ENCODE data around the gene CRELD1. TPM values are rescaled to one million over a fixed set of nuclear protein-coding genes. Genes with fewer than 3 reads are reported as not detected.

The CRELD1 gene
- total and polyA plus RNA-seq, 9 of the 15 experiments (the other 6 are each of a cell fraction or from before 2014, with no cell fraction given), result 3.3 to 25.8 (median 16.5) TPM

DNA sequence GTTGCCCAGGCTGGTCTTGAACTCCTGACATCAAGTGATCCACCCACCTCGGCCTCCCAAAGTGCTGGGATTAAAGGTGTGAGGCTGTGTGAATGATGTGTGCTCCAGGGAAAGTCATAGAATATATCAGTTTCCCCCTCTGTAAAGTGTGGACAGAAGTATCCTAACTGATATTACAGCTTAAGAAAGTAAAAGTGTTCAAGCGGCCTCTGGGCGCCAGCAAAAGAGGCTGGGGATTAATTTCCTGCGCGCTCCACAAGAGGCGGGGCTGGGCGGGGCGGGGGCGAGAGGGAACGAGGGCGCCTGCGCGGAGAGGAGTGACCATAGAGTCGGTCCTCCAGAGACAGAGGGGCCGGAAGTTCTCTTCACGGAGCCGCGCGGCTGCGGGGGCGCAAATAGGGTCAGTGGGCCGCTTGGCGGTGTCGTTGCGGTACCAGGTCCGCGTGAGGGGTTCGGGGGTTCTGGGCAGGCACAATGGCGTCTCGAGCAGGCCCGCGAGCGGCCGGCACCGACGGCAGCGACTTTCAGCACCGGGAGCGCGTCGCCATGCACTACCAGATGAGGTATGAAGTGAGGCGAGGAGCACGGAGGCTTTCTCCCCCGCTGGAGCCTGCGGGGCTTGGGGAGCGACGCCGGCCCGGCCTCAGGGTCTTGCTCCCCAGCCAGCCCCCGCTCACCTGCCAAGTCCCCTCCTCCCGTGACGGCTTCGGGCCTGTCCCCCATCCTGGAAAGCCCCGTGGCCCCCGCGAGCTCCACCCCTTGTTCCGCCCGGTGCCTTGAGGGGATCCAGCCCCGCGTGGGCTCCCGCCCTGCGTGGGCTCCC lies 43.2 kb upstream of the CRELD1 start, which contains the start of gene JAGN1 (continued):
- TF ChIP-seq, protein P1, sequence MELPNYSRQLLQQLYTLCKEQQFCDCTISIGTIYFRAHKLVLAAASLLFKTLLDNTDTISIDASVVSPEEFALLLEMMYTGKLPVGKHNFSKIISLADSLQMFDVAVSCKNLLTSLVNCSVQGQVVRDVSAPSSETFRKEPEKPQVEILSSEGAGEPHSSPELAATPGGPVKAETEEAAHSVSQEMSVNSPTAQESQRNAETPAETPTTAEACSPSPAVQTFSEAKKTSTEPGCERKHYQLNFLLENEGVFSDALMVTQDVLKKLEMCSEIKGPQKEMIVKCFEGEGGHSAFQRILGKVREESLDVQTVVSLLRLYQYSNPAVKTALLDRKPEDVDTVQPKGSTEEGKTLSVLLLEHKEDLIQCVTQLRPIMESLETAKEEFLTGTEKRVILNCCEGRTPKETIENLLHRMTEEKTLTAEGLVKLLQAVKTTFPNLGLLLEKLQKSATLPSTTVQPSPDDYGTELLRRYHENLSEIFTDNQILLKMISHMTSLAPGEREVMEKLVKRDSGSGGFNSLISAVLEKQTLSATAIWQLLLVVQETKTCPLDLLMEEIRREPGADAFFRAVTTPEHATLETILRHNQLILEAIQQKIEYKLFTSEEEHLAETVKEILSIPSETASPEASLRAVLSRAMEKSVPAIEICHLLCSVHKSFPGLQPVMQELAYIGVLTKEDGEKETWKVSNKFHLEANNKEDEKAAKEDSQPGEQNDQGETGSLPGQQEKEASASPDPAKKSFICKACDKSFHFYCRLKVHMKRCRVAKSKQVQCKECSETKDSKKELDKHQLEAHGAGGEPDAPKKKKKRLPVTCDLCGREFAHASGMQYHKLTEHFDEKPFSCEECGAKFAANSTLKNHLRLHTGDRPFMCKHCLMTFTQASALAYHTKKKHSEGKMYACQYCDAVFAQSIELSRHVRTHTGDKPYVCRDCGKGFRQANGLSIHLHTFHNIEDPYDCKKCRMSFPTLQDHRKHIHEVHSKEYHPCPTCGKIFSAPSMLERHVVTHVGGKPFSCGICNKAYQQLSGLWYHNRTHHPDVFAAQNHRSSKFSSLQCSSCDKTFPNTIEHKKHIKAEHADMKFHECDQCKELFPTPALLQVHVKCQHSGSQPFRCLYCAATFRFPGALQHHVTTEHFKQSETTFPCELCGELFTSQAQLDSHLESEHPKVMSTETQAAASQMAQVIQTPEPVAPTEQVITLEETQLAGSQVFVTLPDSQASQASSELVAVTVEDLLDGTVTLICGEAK (IDR thresholded peaks at IDR 0.05), result peak; percentile 86
- TF ChIP-seq, protein P1 (CRISPR knock-in tag; IDR thresholded peaks at IDR 0.05), result no peak
- TF ChIP-seq ZNF217 (CRISPR knock-in tag; IDR thresholded peaks at IDR 0.05), result no peak
- TF ChIP-seq HMG20B (CRISPR knock-in tag; IDR thresholded peaks at IDR 0.05), result no peak
- 0 out of 2 replicates have a peak, but pooled peaks have one; percentile 7 for TF ChIP-seq STAG1 (CRISPR knock-in tag; IDR thresholded peaks at IDR 0.05; ENCODE audit: borderline replicate concordance)
- TF ChIP-seq GATAD2A (IDR thresholded peaks at IDR 0.05), result no peak
- TF ChIP-seq RCOR1 (IDR thresholded peaks at IDR 0.05; ENCODE audit: borderline replicate concordance in 1 of 2, low read depth in 2 of 2, low read length in 2 of 2), result 0 out of 4 replicates have a peak, but pooled peaks of 1 of the 2 experiments have one; percentile 12
- TF ChIP-seq KDM1A (IDR thresholded peaks at IDR 0.05), result peak; percentile 60 to 67; a peak in 2 of 4 replicates
- TF ChIP-seq, protein P2, sequence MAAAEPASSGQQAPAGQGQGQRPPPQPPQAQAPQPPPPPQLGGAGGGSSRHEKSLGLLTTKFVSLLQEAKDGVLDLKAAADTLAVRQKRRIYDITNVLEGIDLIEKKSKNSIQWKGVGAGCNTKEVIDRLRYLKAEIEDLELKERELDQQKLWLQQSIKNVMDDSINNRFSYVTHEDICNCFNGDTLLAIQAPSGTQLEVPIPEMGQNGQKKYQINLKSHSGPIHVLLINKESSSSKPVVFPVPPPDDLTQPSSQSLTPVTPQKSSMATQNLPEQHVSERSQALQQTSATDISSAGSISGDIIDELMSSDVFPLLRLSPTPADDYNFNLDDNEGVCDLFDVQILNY (CRISPR knock-in tag; IDR thresholded peaks at IDR 0.05), result peak; percentile 82; the same call in 1 of the 2 replicates
- 0 out of 2 replicates have a peak, but pooled peaks have one; percentile 16 for TF ChIP-seq ELF4 (CRISPR knock-in tag; IDR thresholded peaks at IDR 0.05)
- TF ChIP-seq ZNF76 (CRISPR knock-in tag; IDR thresholded peaks at IDR 0.05; ENCODE audit: borderline replicate concordance), result peak; percentile 80; the same call in 1 of the 2 replicates
- TF ChIP-seq ZFP91 (CRISPR knock-in tag; IDR thresholded peaks at IDR 0.05), result no peak
- no peak for TF ChIP-seq CHCHD3 (CRISPR knock-in tag; IDR thresholded peaks at IDR 0.05)
- TF ChIP-seq, protein P3, sequence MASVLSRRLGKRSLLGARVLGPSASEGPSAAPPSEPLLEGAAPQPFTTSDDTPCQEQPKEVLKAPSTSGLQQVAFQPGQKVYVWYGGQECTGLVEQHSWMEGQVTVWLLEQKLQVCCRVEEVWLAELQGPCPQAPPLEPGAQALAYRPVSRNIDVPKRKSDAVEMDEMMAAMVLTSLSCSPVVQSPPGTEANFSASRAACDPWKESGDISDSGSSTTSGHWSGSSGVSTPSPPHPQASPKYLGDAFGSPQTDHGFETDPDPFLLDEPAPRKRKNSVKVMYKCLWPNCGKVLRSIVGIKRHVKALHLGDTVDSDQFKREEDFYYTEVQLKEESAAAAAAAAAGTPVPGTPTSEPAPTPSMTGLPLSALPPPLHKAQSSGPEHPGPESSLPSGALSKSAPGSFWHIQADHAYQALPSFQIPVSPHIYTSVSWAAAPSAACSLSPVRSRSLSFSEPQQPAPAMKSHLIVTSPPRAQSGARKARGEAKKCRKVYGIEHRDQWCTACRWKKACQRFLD (CRISPR knock-in tag; IDR thresholded peaks at IDR 0.05), result no peak
- TF ChIP-seq SMARCA4 (IDR thresholded peaks at IDR 0.05), result peak; percentile 18; the same call in 1 of the 2 replicates
